Natural killer cell (primary cell): ENCODE data around the gene PAPSS2. TPM values are rescaled to one million over a fixed set of nuclear protein-coding genes. Genes with fewer than 3 reads are reported as not detected.

Experiments used
- ATAC-seq, 3 donors: fragments of 150-1000 bp in 2 of 3; fragments of 200-7000 bp in 1 of 3; cut with Tn5 transposase; 1 replicate in 1 of 3; 2 replicates in 2 of 3; pipeline ENCODE4 v1.10.0; 2021; ENCODE audit warnings: mild to moderate bottlenecking in 2 of 3, moderate library complexity in 2 of 3
- DNase-seq, 2 donors: peaks; one replicate each; pipeline versions ENCODE4 v3.0.0 to v3.0.0-alpha.2; 2013 to 2021; ENCODE audit warnings: mixed read lengths in 1 of 2
- H3K27ac ChIP-seq: one replicate; pipeline ENCODE4 v1.5.1; 2013; ENCODE audit warnings: mild to moderate bottlenecking, low read length
- H3K27me3 ChIP-seq: one replicate; pipeline ENCODE4 v1.6.1; 2013; ENCODE audit warnings: low read length; ENCODE audit not compliant: control insufficient read depth, insufficient read depth
- H3K36me3 ChIP-seq: one replicate; pipeline ENCODE4 v1.6.1; 2013; ENCODE audit warnings: low read length; ENCODE audit not compliant: control insufficient read depth, insufficient read depth
- H3K4me1 ChIP-seq: one replicate; pipeline ENCODE4 v1.6.1; 2013; ENCODE audit warnings: low read length; ENCODE audit not compliant: control insufficient read depth, insufficient read depth
- H3K4me3 ChIP-seq: one replicate; pipeline ENCODE4 v1.5.1; 2013; ENCODE audit warnings: low read length
- H3K9me3 ChIP-seq: one replicate; pipeline ENCODE4 v1.6.1; 2013; ENCODE audit warnings: low read length; ENCODE audit not compliant: control insufficient read depth, insufficient read depth
- H3K27ac Mint-ChIP-seq, 2 donors: one replicate each; pipeline ENCODE4 v1.8.0; 2022; ENCODE audit warnings: mild to moderate bottlenecking in 2 of 2, mixed read lengths in 2 of 2, moderate library complexity in 1 of 2
- H3K27me3 Mint-ChIP-seq, 2 donors: one replicate each; pipeline ENCODE4 v1.8.0; 2022; ENCODE audit warnings: low read depth in 2 of 2, mixed read lengths in 2 of 2
- H3K36me3 Mint-ChIP-seq: one replicate; pipeline ENCODE4 v1.8.0; 2022; ENCODE audit warnings: mixed read lengths
- H3K4me1 Mint-ChIP-seq, 2 donors: one replicate each; pipeline ENCODE4 v1.8.0; 2022; ENCODE audit warnings: mixed read lengths in 2 of 2
- H3K4me3 Mint-ChIP-seq: one replicate; pipeline ENCODE4 v1.8.0; 2022; ENCODE audit warnings: mild to moderate bottlenecking, moderate library complexity, mixed read lengths
- H3K9me3 Mint-ChIP-seq, 2 donors: one replicate each; pipeline ENCODE4 v1.8.0; 2022; ENCODE audit warnings: mixed read lengths in 2 of 2
- CTCF ChIP-seq: fragments of 200-600 bp; IDR thresholded peaks from one replicate; pipeline ENCODE4 v1.8.0; 2022; ENCODE audit warnings: antibody characterized with exemption
- WGBS: methylation state at CpG from one replicate; pipeline ENCODE4 v1.1.7; 2013; ENCODE audit warnings: missing lambda C conversion rate; ENCODE audit not compliant: insufficient coverage; 5-methylcytosine and 5-hydroxymethylcytosine counted together
- intact Hi-C: fragments of 100-400 bp; cut with micrococcal nuclease; formaldehyde crosslinking; loops from one replicate; pipeline ENCODE4 v1.14.2; 2022
- total RNA-seq, 4 donors: library from RNA; stranded (reverse); fragments of 120-200 nt in 1 of 4; gene quantifications; one replicate each; pipeline versions ENCODE4 v1.2.3 to v1.2.4, GENCODE V29; 2013 to 2022

PAPSS2 gene
- total RNA-seq, 3 donors from 2014 or later (not counting 1 experiment from before 2014, with no cell fraction given), result 0.13 to 1.1 TPM; not detected in 1

DNA sequence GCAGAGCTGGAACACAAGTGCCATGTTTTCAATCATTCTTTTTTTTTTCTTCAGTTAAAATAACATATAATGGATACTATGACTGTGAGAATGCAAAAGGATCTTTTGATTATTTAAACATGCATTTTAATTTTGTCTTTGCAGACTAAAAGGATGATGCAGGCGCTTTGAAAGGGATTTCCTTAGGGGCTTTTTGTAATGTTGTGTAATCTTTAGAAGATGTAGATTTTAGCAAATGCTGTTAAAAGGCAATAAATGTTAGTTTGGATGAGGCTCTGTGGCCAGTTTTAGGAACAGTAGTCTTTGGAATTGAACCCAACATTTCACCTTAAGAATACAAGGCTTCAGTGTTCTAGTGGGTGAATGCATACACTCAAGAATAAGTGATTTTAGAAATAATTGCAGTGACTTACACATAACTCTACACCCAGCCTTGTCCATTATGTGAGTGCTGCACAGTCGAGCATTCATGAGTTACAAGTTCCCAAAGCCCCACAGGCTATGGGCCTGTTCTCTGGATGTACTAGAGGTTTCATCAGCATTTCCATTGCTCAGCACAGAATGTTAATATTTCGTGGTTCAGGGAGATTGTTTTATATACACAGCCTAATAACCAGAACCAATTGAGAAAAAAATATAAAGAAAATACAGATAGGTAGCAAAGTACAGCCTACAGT is 11.6 kb downstream of the PAPSS2 start:
- no peak overlapping the region for H3K4me3 ChIP-seq
- H3K4me1 ChIP-seq, result no peaks in the 10 kb centered on the region
- H3K36me3 ChIP-seq, result no peaks in the 10 kb centered on the region
- H3K27ac ChIP-seq, result no peak overlapping the region
- Mint-ChIP-seq H3K4me1 (peaks cover 0 to 7% of the 10 kb centered on the region in 2 donors), H3K9me3 (no peaks in the 10 kb centered on the region), H3K4me3 (no peak overlapping the region), H3K27me3 (peaks cover 3 to 10% of the 10 kb centered on the region in 2 donors), H3K36me3 (no peaks in the 10 kb centered on the region), H3K27ac (no peak overlapping the region)
- WGBS, result 50% methylated on average over 2 of the region's 3 CpGs
- intact Hi-C loops, result no loop called here
- no peaks in the 10 kb centered on the region for H3K27me3 ChIP-seq
- no peak for TF ChIP-seq CTCF
- DNase-seq (no peak), ATAC-seq (no peak)
- no peaks in the 10 kb centered on the region for H3K9me3 ChIP-seq

DNA sequence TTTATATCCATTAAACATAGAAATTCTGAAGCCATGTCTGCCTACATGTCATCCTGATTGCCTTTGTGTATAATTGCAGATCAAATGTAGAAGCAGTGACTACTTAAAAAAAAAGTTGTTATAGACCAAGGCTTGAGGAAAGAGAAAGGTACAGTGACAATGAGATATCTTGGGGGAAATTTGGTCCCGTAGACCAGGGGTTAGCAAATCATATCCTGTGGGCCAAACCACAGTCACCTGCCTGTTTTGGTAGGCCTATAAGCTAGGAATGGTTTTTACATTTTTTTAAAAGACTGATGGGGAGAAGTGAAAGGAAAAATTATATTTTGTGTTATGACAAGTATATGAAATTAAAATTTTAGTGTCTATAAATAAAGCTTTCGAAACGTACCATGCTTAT is 12.9 kb downstream of the PAPSS2 start:
- 39% methylated on average over 3 of the region's 3 CpGs for WGBS
- DNase-seq (no peak), ATAC-seq (no peak)
- no peaks in the 10 kb centered on the region for H3K9me3 Mint-ChIP-seq
- no peak overlapping the region for H3K27ac Mint-ChIP-seq
- no peak for TF ChIP-seq CTCF
- intact Hi-C loops, result no loop called here
- H3K4me1 Mint-ChIP-seq, result peaks cover 0 to 7% of the 10 kb centered on the region in 2 donors
- no peaks in the 10 kb centered on the region for H3K36me3 Mint-ChIP-seq
- no peak overlapping the region for H3K4me3 ChIP-seq
- no peak overlapping the region for H3K4me3 Mint-ChIP-seq
- no peaks in the 10 kb centered on the region for H3K27me3 ChIP-seq
- peaks cover 3 to 10% of the 10 kb centered on the region in 2 donors for H3K27me3 Mint-ChIP-seq
- H3K36me3 ChIP-seq, result no peaks in the 10 kb centered on the region
- H3K9me3 ChIP-seq, result no peaks in the 10 kb centered on the region
- H3K27ac ChIP-seq, result no peak overlapping the region
- no peaks in the 10 kb centered on the region for H3K4me1 ChIP-seq

GRCh38 chr10:87674943-87675342 is 15.3 kb downstream of the PAPSS2 start:
- H3K4me3 Mint-ChIP-seq, result no peak overlapping the region
- Histone ChIP-seq H3K27ac (no peak overlapping the region), H3K9me3 (no peaks in the 10 kb centered on the region), H3K36me3 (no peaks in the 10 kb centered on the region), H3K27me3 (no peaks in the 10 kb centered on the region), H3K4me1 (no peaks in the 10 kb centered on the region), H3K4me3 (no peak overlapping the region)
- no peaks in the 10 kb centered on the region for H3K9me3 Mint-ChIP-seq
- ATAC-seq (no peak), DNase-seq (no peak)
- H3K36me3 Mint-ChIP-seq, result no peaks in the 10 kb centered on the region
- WGBS, result 64% methylated on average over 1 of the region's 1 CpG
- peaks cover 0 to 7% of the 10 kb centered on the region in 2 donors for H3K4me1 Mint-ChIP-seq
- intact Hi-C loops, result no loop called here
- no peak for TF ChIP-seq CTCF
- H3K27ac Mint-ChIP-seq, result no peak overlapping the region
- H3K27me3 Mint-ChIP-seq, result peaks cover 3 to 21% of the 10 kb centered on the region in 2 donors
